ENCODE measurements around the gene WSCD1.

Gene WSCD1

GRCh38 chr17:6104956-6105648 is 34.9 kb downstream of the WSCD1 start:
- no peak for DNase-seq (ENCODE audit: low read depth in 1 of 2, low spot score in 1 of 2)

- no peak for DNase-seq (ENCODE audit: low read depth in 1 of 2, low spot score in 1 of 2)
Observed at GRCh38 chr17:6105649-6106007, 35.4 kb downstream of the WSCD1 start.

- no peak for DNase-seq (ENCODE audit: low read depth in 1 of 2, low spot score in 1 of 2)
Observed at GRCh38 chr17:6106212-6106611, 36.0 kb downstream of the WSCD1 start.

GRCh38 chr17:6107791-6108190 is 37.6 kb downstream of the WSCD1 start:
- DNase-seq (ENCODE audit: low read depth in 1 of 2, low spot score in 1 of 2): no peak

- no peak for DNase-seq (ENCODE audit: low read depth in 1 of 2, low spot score in 1 of 2)
Observed at GRCh38 chr17:6108382-6108781, 38.2 kb downstream of the WSCD1 start.

- no peak for DNase-seq (ENCODE audit: low read depth in 1 of 2, low spot score in 1 of 2)
Observed at GRCh38 chr17:6108987-6109386, 38.8 kb downstream of the WSCD1 start.

- DNase-seq (ENCODE audit: low read depth in 1 of 2, low spot score in 1 of 2): no peak
Observed at GRCh38 chr17:6109536-6109935, 39.4 kb downstream of the WSCD1 start.

GRCh38 chr17:6110088-6110487 is 39.9 kb downstream of the WSCD1 start:
- no peak for DNase-seq (ENCODE audit: low read depth in 1 of 2, low spot score in 1 of 2)

- no peak for DNase-seq (ENCODE audit: low read depth in 1 of 2, low spot score in 1 of 2)
Observed at GRCh38 chr17:6110592-6110991, 40.4 kb downstream of the WSCD1 start.

GRCh38 chr17:6120351-6120750 is 50.2 kb downstream of the WSCD1 start:
- DNase-seq (ENCODE audit: low read depth in 1 of 2, low spot score in 1 of 2): no peak

GRCh38 chr17:6124856-6125255 is 54.7 kb downstream of the WSCD1 start:
- DNase-seq (ENCODE audit: low read depth in 1 of 2, low spot score in 1 of 2): no peak

GRCh38 chr17:6126768-6127167 is 56.6 kb downstream of the WSCD1 start:
- DNase-seq (ENCODE audit: low read depth in 1 of 2, low spot score in 1 of 2): no peak

GRCh38 chr17:6134721-6135120 is 64.5 kb downstream of the WSCD1 start:
- DNase-seq (ENCODE audit: low read depth in 1 of 2, low spot score in 1 of 2): no peak

- no peak for DNase-seq (ENCODE audit: low read depth in 1 of 2, low spot score in 1 of 2)
Observed at GRCh38 chr17:6135236-6135635, 65.1 kb downstream of the WSCD1 start.

- no peak for DNase-seq (ENCODE audit: low read depth in 1 of 2, low spot score in 1 of 2)
Observed at GRCh38 chr17:6135996-6136395, 65.8 kb downstream of the WSCD1 start.

GRCh38 chr17:6137716-6138502 is 67.7 kb downstream of the WSCD1 start:
- no peak for DNase-seq (ENCODE audit: low read depth in 1 of 2, low spot score in 1 of 2)

GRCh38 chr17:6138761-6139446 is 68.7 kb downstream of the WSCD1 start:
- DNase-seq (ENCODE audit: low read depth in 1 of 2, low spot score in 1 of 2): no peak

GRCh38 chr17:6139447-6139832 is 69.3 kb downstream of the WSCD1 start:
- DNase-seq (ENCODE audit: low read depth in 1 of 2, low spot score in 1 of 2): no peak

- no peak for DNase-seq (ENCODE audit: low read depth in 1 of 2, low spot score in 1 of 2)
Observed at GRCh38 chr17:6140188-6140587, 70.0 kb downstream of the WSCD1 start.

GRCh38 chr17:6140728-6141330 is 70.7 kb downstream of the WSCD1 start:
- no peak for DNase-seq (ENCODE audit: low read depth in 1 of 2, low spot score in 1 of 2)

GRCh38 chr17:6142701-6143100 is 72.5 kb downstream of the WSCD1 start:
- no peak for DNase-seq (ENCODE audit: low read depth in 1 of 2, low spot score in 1 of 2)

- no peak for DNase-seq (ENCODE audit: low read depth in 1 of 2, low spot score in 1 of 2)
Observed at GRCh38 chr17:6145946-6146345, 75.8 kb downstream of the WSCD1 start.

Data from stimulated activated CD4-positive, alpha-beta T cell treated with anti-CD3 and anti-CD28 coated beads, Interleukin-15, amount 100 ng/mL, for 1 hour (primary cell).